ENCODE data around the gene METTL23.
"Not testable (repeated sequence)": the region's sequence is repeated elsewhere in the genome, so short reads cannot be mapped to it uniquely, and the experiment has no call there.

METTL23 gene

GRCh38 chr17:76696763-76697701 lies 29.6 kb upstream of the METTL23 start:
- H3K4me1 ChIP-seq (ENCODE audit: low read length) = peaks cover 11% of the 10 kb centered on the region
- H3K79me2 ChIP-seq (ENCODE audit: low read length) = no peaks in the 10 kb centered on the region
- no peak overlapping the region for H3K27ac ChIP-seq (ENCODE audit: low read length)
- no peaks in the 10 kb centered on the region for H3K9me3 ChIP-seq (replicated peaks; ENCODE audit: insufficient read depth, low read length)
- no peak for DNase-seq
- H3F3A ChIP-seq (ENCODE audit: insufficient read depth, low read length) = peaks cover 21% of the 10 kb centered on the region
- TF ChIP-seq CTCF (IDR thresholded peaks at IDR 0.05; ENCODE audit: low read length) (no peak), EZH2phosphoT487 (IDR thresholded peaks at IDR 0.05; ENCODE audit: low read length) (no peak), EZH2 (optimal IDR thresholded peaks at IDR 0.05; ENCODE audit: low read depth, low read length) (no peak)
- H4K20me1 ChIP-seq (ENCODE audit: insufficient read depth, low read length) = no peaks in the 10 kb centered on the region
- no peak overlapping the region for H2AFZ ChIP-seq (ENCODE audit: low read length)
- no peak overlapping the region for H3K9ac ChIP-seq (ENCODE audit: low read length)
- no peak overlapping the region for H3K4me3 ChIP-seq (ENCODE audit: low read length)
- H3K9me2 ChIP-seq (replicated peaks; ENCODE audit: insufficient read depth, low read length) = no peaks in the 10 kb centered on the region
- H3K27me3 ChIP-seq (replicated peaks; ENCODE audit: insufficient read depth, low read length) = no peaks in the 10 kb centered on the region; the same call in 1 of the 2 replicates
- no peak overlapping the region for H3K4me2 ChIP-seq (ENCODE audit: low read depth, low read length)
- no peaks in the 10 kb centered on the region for H3K36me3 ChIP-seq (replicated peaks; ENCODE audit: insufficient read depth, low read length)

GRCh38 chr17:76697702-76698465 lies 28.8 kb upstream of the METTL23 start:
- H3K9ac ChIP-seq (ENCODE audit: low read length) = no peak overlapping the region
- peaks cover 21% of the 10 kb centered on the region for H3F3A ChIP-seq (ENCODE audit: insufficient read depth, low read length)
- no peaks in the 10 kb centered on the region for H4K20me1 ChIP-seq (ENCODE audit: insufficient read depth, low read length)
- H3K79me2 ChIP-seq (ENCODE audit: low read length) = no peaks in the 10 kb centered on the region
- H3K27me3 ChIP-seq (replicated peaks; ENCODE audit: insufficient read depth, low read length) = no peaks in the 10 kb centered on the region; the same call in 1 of the 2 replicates
- TF ChIP-seq EZH2 (optimal IDR thresholded peaks at IDR 0.05; ENCODE audit: low read depth, low read length) (no peak), CTCF (IDR thresholded peaks at IDR 0.05; ENCODE audit: low read length) (no peak), EZH2phosphoT487 (IDR thresholded peaks at IDR 0.05; ENCODE audit: low read length) (no peak)
- no peak overlapping the region for H3K4me3 ChIP-seq (ENCODE audit: low read length)
- H2AFZ ChIP-seq (ENCODE audit: low read length) = no peak overlapping the region
- no peak for DNase-seq
- no peaks in the 10 kb centered on the region for H3K9me2 ChIP-seq (replicated peaks; ENCODE audit: insufficient read depth, low read length)
- H3K4me1 ChIP-seq (ENCODE audit: low read length) = peaks cover 11% of the 10 kb centered on the region
- no peak overlapping the region for H3K27ac ChIP-seq (ENCODE audit: low read length)
- H3K4me2 ChIP-seq (ENCODE audit: low read depth, low read length) = no peak overlapping the region
- no peaks in the 10 kb centered on the region for H3K36me3 ChIP-seq (replicated peaks; ENCODE audit: insufficient read depth, low read length)
- no peaks in the 10 kb centered on the region for H3K9me3 ChIP-seq (replicated peaks; ENCODE audit: insufficient read depth, low read length)

GRCh38 chr17:76698466-76698977 lies 28.1 kb upstream of the METTL23 start:
- H4K20me1 ChIP-seq (ENCODE audit: insufficient read depth, low read length); H3K79me2 ChIP-seq (ENCODE audit: low read length); H3K9me3 ChIP-seq (replicated peaks; ENCODE audit: insufficient read depth, low read length); DNase-seq; H3K27me3 ChIP-seq (replicated peaks; ENCODE audit: insufficient read depth, low read length); H3K9me2 ChIP-seq (replicated peaks; ENCODE audit: insufficient read depth, low read length); H3K36me3 ChIP-seq (replicated peaks; ENCODE audit: insufficient read depth, low read length); H3K4me2 ChIP-seq (ENCODE audit: low read depth, low read length); H3K27ac ChIP-seq (ENCODE audit: low read length); H3K4me3 ChIP-seq (ENCODE audit: low read length); H3K9ac ChIP-seq (ENCODE audit: low read length); H2AFZ ChIP-seq (ENCODE audit: low read length): not testable (repeated sequence)
- peaks cover 11% of the 10 kb centered on the region for H3K4me1 ChIP-seq (ENCODE audit: low read length)
- peaks cover 21% of the 10 kb centered on the region for H3F3A ChIP-seq (ENCODE audit: insufficient read depth, low read length)

Measured in MM.1S (cell line).